ENCODE measurements around the gene TEX38. TPM values are rescaled to one million over a fixed set of nuclear protein-coding genes. Genes with fewer than 3 reads are reported as not detected.

TEX38 gene
- total and polyA plus RNA-seq, 2 of the 13 experiments (the other 11 are each of a cell fraction or from before 2014, with no cell fraction given) = 0.18 TPM; not detected in 1

- TF ChIP-seq GABPB1 (CRISPR knock-in tag; IDR thresholded peaks at IDR 0.05) (peak; percentile 81), TRIM22 (IDR thresholded peaks at IDR 0.05) (no peak), ARNT (IDR thresholded peaks at IDR 0.05) (no peak), POGK (CRISPR knock-in tag; conservative IDR thresholded peaks at IDR 0.05) (no peak), ZNF772 (CRISPR knock-in tag; IDR thresholded peaks at IDR 0.05) (no peak), NRL (CRISPR knock-in tag; IDR thresholded peaks at IDR 0.05; ENCODE audit: borderline replicate concordance) (no peak), KIAA2018 (CRISPR knock-in tag; IDR thresholded peaks at IDR 0.05; ENCODE audit: borderline replicate concordance) (no peak), ZC3H13 (CRISPR knock-in tag; IDR thresholded peaks at IDR 0.05) (no peak), CERS6 (CRISPR knock-in tag; IDR thresholded peaks at IDR 0.05) (no peak), NFYC (CRISPR knock-in tag; IDR thresholded peaks at IDR 0.05) (no peak), ZNF777 (CRISPR knock-in tag; IDR thresholded peaks at IDR 0.05) (peak; percentile 62), ZKSCAN1 (IDR thresholded peaks at IDR 0.05; ENCODE audit: low read length) (no peak), DPF2 (CRISPR knock-in tag; IDR thresholded peaks at IDR 0.05; ENCODE audit: borderline replicate concordance, low read depth) (no peak)
- TF ChIP-seq, protein P1, sequence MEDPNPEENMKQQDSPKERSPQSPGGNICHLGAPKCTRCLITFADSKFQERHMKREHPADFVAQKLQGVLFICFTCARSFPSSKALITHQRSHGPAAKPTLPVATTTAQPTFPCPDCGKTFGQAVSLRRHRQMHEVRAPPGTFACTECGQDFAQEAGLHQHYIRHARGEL (CRISPR knock-in tag; IDR thresholded peaks at IDR 0.05) = no peak
- TF ChIP-seq, protein P2, sequence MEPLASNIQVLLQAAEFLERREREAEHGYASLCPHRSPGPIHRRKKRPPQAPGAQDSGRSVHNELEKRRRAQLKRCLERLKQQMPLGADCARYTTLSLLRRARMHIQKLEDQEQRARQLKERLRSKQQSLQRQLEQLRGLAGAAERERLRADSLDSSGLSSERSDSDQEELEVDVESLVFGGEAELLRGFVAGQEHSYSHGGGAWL (CRISPR knock-in tag; IDR thresholded peaks at IDR 0.05) = peak; percentile 43; the same call in 1 of the 2 replicates
Observed at GRCh38 chr1:46667782-46668760, 3.6 kb upstream of the TEX38 start, which contains the start of gene ATPAF1 (continued).
